HEK293T (cell line): ENCODE measurements around the gene ARHGAP21.

Experiments used
- ARNT ChIP-seq: fragments of 450-650 bp; IDR thresholded peaks from 2 replicates; pipeline ENCODE4 v1.6.1; 2017; ENCODE audit warnings: mild to moderate bottlenecking
- BHLHE40 ChIP-seq: fragments of 450-650 bp; IDR thresholded peaks from 2 replicates; pipeline ENCODE4 v1.6.1; 2016; ENCODE audit warnings: mild to moderate bottlenecking, moderate library complexity, borderline replicate concordance
- ELF4 ChIP-seq: fragments of 450-650 bp; IDR thresholded peaks from 2 replicates; pipeline ENCODE4 v1.6.1; 2017; ENCODE audit warnings: antibody characterized with exemption
- FOXK2 ChIP-seq: fragments of 450-650 bp; IDR thresholded peaks from 2 replicates; pipeline ENCODE4 v1.6.1; 2016; ENCODE audit warnings: mild to moderate bottlenecking
- FOXM1 ChIP-seq: fragments of 450-650 bp; IDR thresholded peaks from 2 replicates; pipeline ENCODE4 v1.6.1; 2017; ENCODE audit warnings: mild to moderate bottlenecking, borderline replicate concordance
- HDGF ChIP-seq: fragments of 450-650 bp; IDR thresholded peaks from 2 replicates; pipeline ENCODE4 v1.6.1; 2017; ENCODE audit warnings: antibody characterized with exemption, borderline replicate concordance
- L3MBTL2 ChIP-seq: fragments of 450-650 bp; conservative IDR thresholded peaks from 2 replicates; pipeline ENCODE4 v1.6.1; 2016; ENCODE audit warnings: mild to moderate bottlenecking
- NFRKB ChIP-seq: fragments of 450-650 bp; IDR thresholded peaks from 2 replicates; pipeline ENCODE4 v1.6.1; 2016; ENCODE audit warnings: mild to moderate bottlenecking, moderate library complexity
- SP1 ChIP-seq: fragments of 450-650 bp; IDR thresholded peaks from 2 replicates; pipeline ENCODE4 v1.6.1; 2017
- SUZ12 ChIP-seq: fragments of 450-650 bp; IDR thresholded peaks from 2 replicates; pipeline ENCODE4 v1.6.1; 2016; ENCODE audit warnings: mild to moderate bottlenecking
- TARDBP ChIP-seq: fragments of 450-650 bp; IDR thresholded peaks from 2 replicates; pipeline ENCODE4 v1.6.1; 2016

DNA sequence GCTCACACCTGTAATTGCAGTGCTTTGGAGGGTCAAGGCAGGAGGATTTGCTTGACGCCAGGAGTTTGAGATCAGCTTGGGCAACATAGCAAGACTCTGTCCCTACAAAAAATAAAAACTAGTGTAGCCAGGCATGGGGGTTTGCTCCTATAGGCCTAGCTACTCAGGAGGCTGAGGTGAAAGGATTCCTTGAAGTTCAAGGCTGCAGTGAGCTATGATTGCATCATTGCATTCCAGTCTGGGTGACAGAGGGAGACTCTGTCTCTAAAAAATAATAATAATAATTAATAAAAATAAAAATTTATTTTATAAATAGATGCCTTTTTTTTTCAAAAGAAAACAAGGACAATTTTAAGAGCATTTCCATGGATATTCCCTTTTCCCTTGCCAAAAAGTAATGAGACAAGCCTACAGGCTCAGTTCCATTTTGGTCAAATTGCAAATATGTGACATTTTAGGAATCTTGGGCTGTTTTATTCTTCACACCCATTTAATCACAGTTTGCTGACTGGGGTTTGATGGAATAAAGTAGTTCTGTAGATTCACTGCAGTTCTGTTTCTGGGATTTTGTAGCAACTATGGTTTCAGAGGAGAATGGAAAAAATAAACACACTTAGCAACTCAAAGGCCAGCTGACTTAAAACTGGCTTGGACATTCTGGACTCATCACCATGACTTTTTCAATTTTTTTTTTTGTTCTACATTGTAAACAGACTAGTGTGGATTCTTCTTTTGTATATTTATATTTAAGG is 48.4 kb upstream of the ARHGAP21 start:
- TF ChIP-seq SUZ12: no peak
- no peak for TF ChIP-seq L3MBTL2
- no peak for TF ChIP-seq ELF4
- no peak for TF ChIP-seq FOXK2
- no peak for TF ChIP-seq NFRKB
- TF ChIP-seq BHLHE40: no peak
- no peak for TF ChIP-seq TARDBP
- no peak for TF ChIP-seq ARNT
- no peak for TF ChIP-seq HDGF
- no peak for TF ChIP-seq FOXM1
- TF ChIP-seq SP1: no peak
